Smooth muscle cell (in vitro differentiated cells): Measurements from ENCODE around the gene SLC6A2. TPM values are rescaled to one million over a fixed set of nuclear protein-coding genes. Genes with fewer than 3 reads are reported as not detected.
"Not testable (repeated sequence)": the region's sequence is repeated elsewhere in the genome, so short reads cannot be mapped to it uniquely, and the experiment has no call there.

Source experiments
- DNase-seq: peaks from one replicate; lab custom pipeline; 2025; ENCODE audit not compliant: unreplicated experiment; lab: John Stamatoyannopoulos, UW
- H2AFZ ChIP-seq: fragments of 200-600 bp; sonication (generic); 2 replicates; pipeline ENCODE4 v1.6.0; 2016; ENCODE audit warnings: antibody characterized with exemption, low read depth, mild to moderate bottlenecking
- H3F3A ChIP-seq: fragments of 200-600 bp; sonication (generic); 2 replicates; pipeline ENCODE4 v1.6.0; 2017; ENCODE audit warnings: antibody characterized with exemption, low read depth
- H3K27ac ChIP-seq: fragments of 200-600 bp; sonication (generic); 2 replicates; pipeline ENCODE4 v1.5.1; 2016; ENCODE audit warnings: low read depth, mild to moderate bottlenecking
- H3K27me3 ChIP-seq: fragments of 200-600 bp; sonication (generic); 2 replicates; pipeline ENCODE4 v1.6.1; 2016; ENCODE audit warnings: low read depth, mild to moderate bottlenecking
- H3K36me3 ChIP-seq: fragments of 200-600 bp; sonication (generic); 2 replicates; pipeline ENCODE4 v1.5.1; 2016; ENCODE audit warnings: low read depth
- H3K4me1 ChIP-seq: fragments of 200-600 bp; sonication (generic); 2 replicates; pipeline ENCODE4 v1.5.1; 2016; ENCODE audit warnings: low read depth
- H3K4me2 ChIP-seq: fragments of 200-600 bp; sonication (generic); 2 replicates; pipeline ENCODE4 v1.6.0; 2016; ENCODE audit warnings: mild to moderate bottlenecking
- H3K4me3 ChIP-seq: fragments of 200-600 bp; sonication (generic); 2 replicates; pipeline ENCODE4 v1.5.1; 2016; ENCODE audit warnings: mild to moderate bottlenecking
- H3K79me2 ChIP-seq: fragments of 200-600 bp; sonication (generic); 2 replicates; pipeline ENCODE4 v1.6.0; 2016; ENCODE audit warnings: low read depth, mild to moderate bottlenecking
- H3K9ac ChIP-seq: fragments of 200-600 bp; sonication (generic); 2 replicates; pipeline ENCODE4 v1.6.0; 2016; ENCODE audit warnings: low read depth
- H3K9me3 ChIP-seq: fragments of 200-600 bp; sonication (generic); replicated peaks from 2 replicates; pipeline ENCODE4 v1.5.1; 2016; ENCODE audit warnings: low read depth
- H4K20me1 ChIP-seq: fragments of 200-600 bp; sonication (generic); 2 replicates; pipeline ENCODE4 v1.6.0; 2016; ENCODE audit warnings: low read depth
- WGBS: methylation state at CpG from one replicate; pipeline ENCODE4 v1.1.7; 2016; ENCODE audit warnings: low lambda C conversion rate; 5-methylcytosine and 5-hydroxymethylcytosine counted together
- polyA plus RNA-seq: library from polyadenylated mRNA; unstranded; fragments of >200 nt; fragmentation: Nextera tagmentation; extraction: Ambion mirVana; gene quantifications from 2 replicates; pipeline ENCODE4 v1.2.1, GENCODE V29; 2016
- total RNA-seq: library from RNA; depleted of rRNA; stranded (reverse); fragments of >200 nt; gene quantifications from 2 replicates; pipeline ENCODE4 v1.2.3, GENCODE V29; 2014
- TF ChIP-seq, protein P1 (sequence below): fragments of 200-600 bp; sonication (generic); IDR thresholded peaks from 2 replicates; pipeline ENCODE4 v1.5.1; 2017; ENCODE audit warnings: borderline replicate concordance, mild to moderate bottlenecking, antibody characterized with exemption; ENCODE audit not compliant: insufficient read depth, poor library complexity, severe bottlenecking

SLC6A2 gene
- total RNA-seq (0.22 and 1.2 TPM in 2 replicates), polyA plus RNA-seq (0.33 TPM in 1 of 2 replicates, not detected in the other)

DNA sequence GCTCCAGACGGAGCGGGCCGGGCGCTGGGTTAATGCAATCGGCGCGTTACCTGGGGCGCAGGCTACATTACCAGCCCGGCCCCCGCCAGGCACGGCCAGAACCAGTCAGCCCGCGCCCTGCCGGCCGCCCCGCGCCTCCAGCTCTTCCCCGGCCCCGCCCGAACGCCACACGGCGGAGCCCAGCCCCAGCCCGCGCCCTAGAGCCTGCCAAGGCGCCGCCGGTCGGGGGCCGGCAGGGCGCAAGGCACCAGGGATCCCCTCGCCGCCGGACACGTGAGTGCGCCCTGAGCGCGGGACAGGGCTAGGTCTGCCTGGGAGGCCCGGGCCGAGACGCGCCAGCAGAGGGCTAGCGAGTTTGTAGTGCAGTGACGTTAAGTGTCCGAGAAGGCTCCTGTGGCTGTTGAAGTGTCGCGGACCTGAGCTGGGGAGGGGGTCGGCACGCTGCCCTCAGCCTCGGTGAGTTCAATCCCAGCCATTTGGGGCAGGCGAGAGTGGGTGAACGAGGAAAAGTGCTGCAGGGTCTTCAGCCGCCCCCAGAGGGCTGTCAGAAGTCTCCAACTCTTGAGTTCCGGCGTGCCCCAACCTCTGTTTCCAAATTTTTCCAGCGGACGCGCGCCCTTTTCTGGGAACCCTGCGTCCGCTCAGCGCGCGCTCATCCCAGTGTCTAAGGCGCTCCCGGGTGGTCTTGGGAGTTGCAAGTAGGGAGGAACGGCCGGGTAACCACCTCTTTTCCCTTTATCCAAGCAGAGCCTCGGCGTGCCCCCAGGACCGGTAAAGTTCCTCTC, at the start of gene SLC6A2:
SLC6A2 (plus strand) TSS at position 92 of the 785 bp plus-strand sequence. CDS start 707 bp downstream, outside the sequence.
- Histone ChIP-seq H3K79me2 (no peaks in the 10 kb centered on the region), H3K9me3 (no peaks in the 10 kb centered on the region), H3F3A (no peaks in the 10 kb centered on the region), H4K20me1 (no peaks in the 10 kb centered on the region), H3K4me3 (peak within 1 kb of the TSS; percentile 32), H3K4me2 (peak within 1 kb of the TSS; percentile 75), H3K27ac (no peak within 1 kb of the TSS), H2AFZ (no peak within 1 kb of the TSS), H3K27me3 (peaks cover 94% of the 10 kb centered on the region), H3K4me1 (no peaks in the 10 kb centered on the region), H3K9ac (no peak within 1 kb of the TSS), H3K36me3 (no peaks in the 10 kb centered on the region)
- DNase-seq = no peak
- TF ChIP-seq, protein P1, sequence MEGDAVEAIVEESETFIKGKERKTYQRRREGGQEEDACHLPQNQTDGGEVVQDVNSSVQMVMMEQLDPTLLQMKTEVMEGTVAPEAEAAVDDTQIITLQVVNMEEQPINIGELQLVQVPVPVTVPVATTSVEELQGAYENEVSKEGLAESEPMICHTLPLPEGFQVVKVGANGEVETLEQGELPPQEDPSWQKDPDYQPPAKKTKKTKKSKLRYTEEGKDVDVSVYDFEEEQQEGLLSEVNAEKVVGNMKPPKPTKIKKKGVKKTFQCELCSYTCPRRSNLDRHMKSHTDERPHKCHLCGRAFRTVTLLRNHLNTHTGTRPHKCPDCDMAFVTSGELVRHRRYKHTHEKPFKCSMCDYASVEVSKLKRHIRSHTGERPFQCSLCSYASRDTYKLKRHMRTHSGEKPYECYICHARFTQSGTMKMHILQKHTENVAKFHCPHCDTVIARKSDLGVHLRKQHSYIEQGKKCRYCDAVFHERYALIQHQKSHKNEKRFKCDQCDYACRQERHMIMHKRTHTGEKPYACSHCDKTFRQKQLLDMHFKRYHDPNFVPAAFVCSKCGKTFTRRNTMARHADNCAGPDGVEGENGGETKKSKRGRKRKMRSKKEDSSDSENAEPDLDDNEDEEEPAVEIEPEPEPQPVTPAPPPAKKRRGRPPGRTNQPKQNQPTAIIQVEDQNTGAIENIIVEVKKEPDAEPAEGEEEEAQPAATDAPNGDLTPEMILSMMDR = peak; percentile 3
- 2% methylated on average over 54 of the region's 71 CpGs for WGBS

DNA sequence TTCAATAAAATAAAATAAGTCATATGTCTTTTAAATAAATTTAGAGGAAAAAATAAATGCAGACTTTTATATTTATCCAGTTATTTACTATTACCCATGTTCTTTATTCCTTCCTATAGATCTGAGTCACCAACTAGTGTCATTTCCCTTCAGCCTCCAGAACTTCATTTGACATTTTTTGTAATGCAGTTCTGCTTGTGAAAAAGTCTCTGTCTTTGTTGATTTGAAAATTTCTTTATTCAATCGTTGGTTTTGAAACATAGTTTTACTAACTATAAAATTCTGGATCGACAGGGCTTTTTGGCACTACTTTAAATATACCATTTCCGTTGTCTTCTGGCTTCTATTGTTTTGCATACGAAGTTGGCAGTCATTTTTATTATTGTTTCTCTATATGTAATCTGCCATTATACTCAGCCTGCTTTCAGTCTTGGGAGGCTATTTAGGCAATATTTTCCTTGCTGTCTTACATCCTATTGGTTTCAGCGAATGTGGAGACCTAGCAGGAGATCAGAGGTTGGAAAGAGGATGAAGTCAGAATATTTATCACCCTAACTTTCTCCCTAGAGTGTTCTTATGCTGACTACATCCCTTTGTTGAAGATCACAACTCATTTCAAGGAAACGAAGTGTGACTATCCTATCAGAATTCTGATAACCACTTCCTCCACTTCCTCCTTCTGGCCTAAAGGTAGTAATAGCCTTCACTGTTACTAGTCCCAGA, 42.0 kb upstream of the SLC6A2 start:
- no peak overlapping the region for H3K9ac ChIP-seq
- no peak overlapping the region for H3K4me2 ChIP-seq
- TF ChIP-seq, protein P1 = no peak
- no peaks in the 10 kb centered on the region for H3K36me3 ChIP-seq
- H2AFZ ChIP-seq = no peak overlapping the region
- no peak overlapping the region for H3K27ac ChIP-seq
- 86% methylated on average over 6 of the region's 6 CpGs for WGBS
- no peaks in the 10 kb centered on the region for H3K79me2 ChIP-seq
- no peaks in the 10 kb centered on the region for H3F3A ChIP-seq
- H3K4me1 ChIP-seq = no peaks in the 10 kb centered on the region
- DNase-seq = no peak
- H3K27me3 ChIP-seq = no peaks in the 10 kb centered on the region
- H4K20me1 ChIP-seq = no peaks in the 10 kb centered on the region
- no peak overlapping the region for H3K4me3 ChIP-seq
- no peaks in the 10 kb centered on the region for H3K9me3 ChIP-seq

DNA sequence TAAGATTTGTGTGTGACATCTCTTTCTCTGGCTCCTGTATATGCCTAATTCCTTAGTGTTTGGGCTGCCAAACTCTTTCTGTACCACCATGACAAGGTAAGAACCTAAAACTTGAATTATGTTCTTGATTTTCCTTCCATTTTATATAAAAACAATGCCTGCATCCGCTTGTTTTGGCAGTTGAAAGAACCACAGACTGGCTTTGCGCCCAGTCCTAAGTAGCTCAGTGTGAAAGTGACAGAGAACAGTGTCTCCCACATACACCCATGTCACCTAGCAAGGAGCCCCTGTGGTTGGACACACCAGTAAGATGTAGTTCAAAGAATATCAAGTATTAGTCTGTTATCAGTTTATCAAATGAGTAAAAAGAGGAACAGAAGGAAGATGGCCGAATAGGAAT, 40.7 kb upstream of the SLC6A2 start:
- Histone ChIP-seq H3K27me3 (no peaks in the 10 kb centered on the region), H3K4me1 (no peaks in the 10 kb centered on the region), H3K36me3 (no peaks in the 10 kb centered on the region), H3K79me2 (no peaks in the 10 kb centered on the region), H4K20me1 (no peaks in the 10 kb centered on the region), H3K4me2 (no peak overlapping the region), H3K27ac (no peak overlapping the region), H3F3A (no peaks in the 10 kb centered on the region), H3K9ac (no peak overlapping the region), H3K4me3 (no peak overlapping the region), H3K9me3 (no peaks in the 10 kb centered on the region), H2AFZ (no peak overlapping the region)
- 97% methylated on average over 3 of the region's 3 CpGs for WGBS
- TF ChIP-seq, protein P1 = no peak
- DNase-seq = no peak

DNA sequence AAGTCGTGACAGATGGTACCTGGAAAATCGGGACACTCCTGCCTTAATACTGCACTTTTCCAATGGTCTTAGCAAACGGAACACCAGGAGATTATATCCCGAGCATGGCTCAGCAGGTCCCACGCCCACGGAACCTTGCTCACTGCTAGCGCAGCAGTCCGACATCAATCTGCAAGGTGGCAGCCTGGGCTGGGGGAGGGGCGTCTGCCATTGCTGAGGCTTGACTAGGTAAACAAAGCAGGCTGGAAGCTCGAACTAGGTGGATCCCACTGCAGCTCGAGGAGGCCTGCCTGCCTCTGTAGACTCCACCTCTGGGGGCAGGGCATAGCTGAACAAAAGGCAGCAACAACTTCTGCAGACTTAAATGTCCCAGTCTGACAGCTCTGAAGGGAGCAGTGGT, 40.1 kb upstream of the SLC6A2 start:
- not testable (repeated sequence) for H3K9ac ChIP-seq

More for the DNA sequence above, 40.1 kb upstream of the SLC6A2 start:
- DNase-seq, H2AFZ ChIP-seq, H3K4me1 ChIP-seq, H3F3A ChIP-seq, H3K4me3 ChIP-seq, H3K79me2 ChIP-seq, H3K9me3 ChIP-seq, H3K27ac ChIP-seq, H3K4me2 ChIP-seq, H3K36me3 ChIP-seq, H4K20me1 ChIP-seq, H3K27me3 ChIP-seq: not testable (repeated sequence)
- 94% methylated on average over 11 of the region's 11 CpGs for WGBS
